GM19351 (cell line): ENCODE data around the gene FXYD2.

Experiments used
- ATAC-seq: cut with Tn5 transposase; IDR thresholded peaks from one replicate; pipeline ENCODE4 v1.9.1; 2021; ENCODE audit warnings: mild to moderate bottlenecking, moderate library complexity; ENCODE audit not compliant: unreplicated experiment

The FXYD2 gene

DNA sequence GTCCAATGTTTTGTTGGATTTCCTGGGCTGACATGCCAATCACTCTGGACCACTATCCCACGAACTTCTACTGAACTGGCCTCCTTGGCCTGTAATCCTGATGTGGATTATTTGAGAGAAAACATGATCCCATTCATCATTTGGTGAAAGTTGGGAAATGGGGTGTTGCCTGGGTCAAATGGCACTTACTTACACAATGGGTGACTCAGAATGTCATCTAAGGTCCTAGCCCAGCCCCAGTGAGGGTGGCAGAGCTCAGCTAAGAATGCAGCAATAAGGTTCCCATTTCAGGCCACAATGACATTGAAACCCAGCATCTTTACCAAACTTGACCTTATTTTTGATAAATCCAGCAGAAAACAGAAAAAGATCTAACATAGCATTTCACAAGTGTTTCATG, 19.5 kb downstream of the FXYD2 start:
- no peak for ATAC-seq

- ATAC-seq, result no peak
Measured at GRCh38 chr11:117803896-117804295, 20.6 kb downstream of the FXYD2 start.

DNA sequence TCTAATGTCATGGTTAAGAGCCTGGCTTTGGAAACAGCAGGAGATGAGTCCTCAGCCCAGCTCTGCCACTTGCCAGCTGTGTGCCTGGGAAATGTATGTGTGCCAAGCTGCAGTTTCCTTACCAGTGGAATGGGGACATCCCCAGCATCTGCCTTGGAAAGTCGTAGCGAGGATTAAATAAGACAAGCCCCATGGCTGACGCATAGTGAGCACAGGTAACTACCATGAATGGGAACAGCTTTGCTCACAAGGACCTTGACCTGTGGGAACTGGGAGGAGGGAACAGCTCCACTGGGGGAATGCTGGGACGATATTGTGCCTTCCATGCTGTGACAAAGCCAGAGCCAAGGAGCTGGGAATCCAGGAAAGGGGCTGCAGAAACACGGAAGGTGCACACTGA, 24.9 kb downstream of the FXYD2 start:
- ATAC-seq, result no peak

DNA sequence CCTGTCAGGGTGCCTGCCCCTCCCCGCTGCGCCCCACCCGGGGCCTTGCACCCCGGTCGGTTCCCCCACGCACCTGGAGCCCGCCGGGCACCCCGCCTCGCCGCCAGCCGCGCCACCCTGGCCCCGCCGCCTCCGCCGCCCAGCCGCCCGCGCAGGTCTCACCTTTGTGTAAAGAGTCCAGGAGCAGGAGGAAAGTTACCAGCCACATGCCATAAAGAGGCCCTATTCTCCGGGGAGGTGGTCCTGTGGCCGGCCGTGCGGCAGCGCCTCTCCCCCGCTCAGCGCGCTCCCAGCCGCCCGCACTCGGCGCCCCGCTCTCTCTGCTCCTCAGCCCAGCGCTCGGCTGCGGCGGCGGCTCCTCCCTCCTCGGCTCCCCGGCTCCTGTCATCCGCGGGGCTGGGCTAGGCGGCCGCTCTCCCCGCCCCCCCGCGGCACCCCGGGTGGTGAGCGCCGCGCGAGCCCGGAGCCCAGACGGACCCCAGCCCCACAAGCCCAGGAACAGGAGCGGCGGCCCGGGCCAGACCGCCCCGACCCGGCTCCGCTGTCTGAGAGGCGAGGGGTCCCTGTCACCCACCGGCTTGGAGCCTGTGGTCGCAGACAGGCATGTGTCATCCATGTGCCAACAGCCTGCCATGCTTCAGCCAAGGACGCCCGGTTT, 27.5 kb downstream of the FXYD2 start, which contains the start of gene DSCAML1:
Gene DSCAML1 (minus strand): TSS at position 345 of the 658 bp plus-strand sequence. CDS start 137 bp downstream, at position 208.
- no peak for ATAC-seq

DNA sequence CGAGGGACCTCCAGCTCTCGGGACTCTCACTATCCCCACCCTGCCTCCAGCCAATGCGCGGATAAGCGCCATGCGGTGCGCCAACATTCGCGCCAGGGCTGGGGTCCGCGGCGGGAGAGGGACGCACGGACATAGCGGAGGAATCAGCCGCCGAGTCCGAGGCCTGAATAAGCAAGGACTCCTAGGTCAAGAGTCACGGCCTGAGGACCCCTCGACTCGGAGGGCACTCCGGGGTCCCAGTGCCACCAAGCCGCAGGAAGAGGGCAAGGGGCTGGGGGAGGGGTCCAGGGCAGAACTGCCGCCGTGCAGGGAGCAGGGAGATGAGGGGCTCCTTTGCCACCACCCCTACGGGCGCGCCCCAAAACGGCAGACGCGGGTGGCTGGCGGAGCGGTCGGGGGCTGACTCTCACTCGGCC, 28.1 kb downstream of the FXYD2 start:
- ATAC-seq, result no peak

DNA sequence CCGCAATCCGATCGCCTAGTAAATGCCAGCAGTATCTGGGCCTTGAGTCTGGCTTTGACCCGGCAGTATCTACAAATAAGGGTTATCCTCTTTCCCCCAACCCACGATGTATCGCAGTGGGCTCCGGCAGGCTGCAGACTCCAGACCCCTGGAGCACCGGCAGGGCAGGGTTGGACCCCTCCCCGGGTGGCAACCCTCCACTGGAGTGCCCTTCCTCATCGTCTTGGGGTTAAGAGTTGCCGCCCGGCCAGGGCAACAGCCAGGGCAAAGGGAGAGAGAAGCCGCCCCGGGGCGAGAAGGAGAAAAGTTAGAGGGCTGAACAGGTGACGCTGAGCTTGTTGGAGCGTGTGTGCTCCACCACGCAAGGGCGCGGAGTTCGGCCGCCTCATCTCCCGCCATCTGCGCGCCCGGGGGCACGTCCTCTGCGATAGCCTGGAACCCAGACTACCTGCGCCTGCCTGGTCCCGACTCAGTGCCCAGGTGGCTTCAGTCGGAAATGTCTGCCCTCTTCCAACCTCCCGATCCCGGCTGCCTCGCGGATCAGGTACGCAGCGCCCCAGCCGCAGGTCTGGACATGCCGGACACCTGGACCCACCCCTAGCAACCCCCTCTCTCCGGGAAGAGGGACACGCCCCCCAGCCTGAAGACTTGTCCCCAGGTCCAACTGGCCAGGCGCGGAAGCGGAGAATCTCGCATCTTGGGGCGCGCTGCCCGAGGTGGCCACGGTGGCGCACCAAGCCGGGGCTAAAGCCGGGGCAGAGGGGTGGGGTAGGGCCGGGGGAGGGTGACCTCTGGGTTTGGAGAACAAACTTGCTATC, 28.7 kb downstream of the FXYD2 start:
- ATAC-seq, result no peak

DNA sequence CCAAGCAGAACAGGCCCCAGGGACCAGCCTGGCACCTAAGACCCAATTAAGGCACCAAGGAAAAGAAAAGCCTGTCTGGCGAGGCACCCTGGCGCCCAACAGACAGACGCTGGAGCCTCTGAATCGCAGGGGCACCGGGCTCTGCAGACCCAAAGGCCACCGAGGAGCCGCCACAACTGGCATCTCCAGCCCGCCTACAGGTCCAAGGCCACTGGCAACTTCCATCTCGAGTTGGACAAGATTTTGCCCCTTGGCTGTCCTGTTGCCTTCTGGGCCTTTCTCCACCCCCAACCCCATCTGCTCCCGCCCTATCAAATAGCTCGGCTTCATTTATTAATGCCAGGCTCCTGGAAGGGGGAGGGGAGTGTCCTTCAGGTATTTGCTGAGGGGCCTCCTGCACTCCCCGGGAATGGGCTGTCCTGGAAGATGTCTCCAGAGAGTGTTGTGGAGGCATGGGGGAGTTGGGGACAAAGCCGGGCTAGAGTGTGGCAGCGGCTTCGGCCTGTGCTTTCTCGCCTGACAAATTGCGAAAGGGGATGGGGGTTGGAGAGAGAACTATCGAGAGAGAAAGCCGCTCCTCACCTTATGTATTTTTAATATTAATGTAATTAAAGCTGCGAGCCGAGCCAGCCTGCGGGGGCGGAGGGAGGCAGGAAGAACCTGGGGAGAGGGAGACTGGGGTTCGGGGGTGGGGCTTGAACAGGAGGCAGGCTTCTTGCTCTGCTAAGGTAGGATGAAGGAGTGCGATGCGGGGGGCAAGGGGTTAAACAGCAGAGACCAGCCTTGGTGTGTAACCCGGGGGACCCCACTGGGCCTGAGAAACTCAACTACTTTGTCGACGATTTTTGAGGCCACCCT, 29.5 kb downstream of the FXYD2 start:
- ATAC-seq, result no peak

DNA sequence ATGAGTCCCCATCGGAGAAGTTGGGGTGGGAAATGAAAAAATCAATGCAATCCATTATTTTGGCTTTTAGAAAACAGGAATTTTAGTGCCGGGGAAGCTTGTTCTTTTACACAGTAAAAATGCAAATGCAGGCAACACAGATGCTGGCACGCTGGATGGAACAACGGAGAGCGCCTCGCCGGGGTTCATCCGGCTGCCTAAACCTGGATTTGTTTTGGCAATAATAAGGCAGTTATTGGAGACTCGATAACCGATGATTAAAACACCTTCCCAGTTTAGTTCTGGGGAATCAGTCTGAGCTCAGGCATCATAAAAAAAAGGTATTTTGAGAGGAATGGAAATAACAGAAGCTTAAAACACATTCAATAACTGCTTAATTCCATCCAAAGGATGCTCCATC, 30.4 kb downstream of the FXYD2 start:
- no peak for ATAC-seq

- no peak for ATAC-seq
Measured at GRCh38 chr11:117793583-117793982, 31.0 kb downstream of the FXYD2 start.

- ATAC-seq, result no peak
Measured at GRCh38 chr11:117792992-117793391, 31.6 kb downstream of the FXYD2 start.

GRCh38 chr11:117792241-117792640, 32.3 kb downstream of the FXYD2 start:
- no peak for ATAC-seq

GRCh38 chr11:117790279-117790678, 34.3 kb downstream of the FXYD2 start:
- no peak for ATAC-seq

GRCh38 chr11:117789241-117789640, 35.3 kb downstream of the FXYD2 start:
- ATAC-seq, result no peak

- no peak for ATAC-seq
Measured at GRCh38 chr11:117786135-117786870, 38.2 kb downstream of the FXYD2 start.

GRCh38 chr11:117782101-117782500, 42.4 kb downstream of the FXYD2 start:
- ATAC-seq, result no peak

- ATAC-seq, result no peak
Measured at GRCh38 chr11:117781627-117782026, 42.9 kb downstream of the FXYD2 start.

DNA sequence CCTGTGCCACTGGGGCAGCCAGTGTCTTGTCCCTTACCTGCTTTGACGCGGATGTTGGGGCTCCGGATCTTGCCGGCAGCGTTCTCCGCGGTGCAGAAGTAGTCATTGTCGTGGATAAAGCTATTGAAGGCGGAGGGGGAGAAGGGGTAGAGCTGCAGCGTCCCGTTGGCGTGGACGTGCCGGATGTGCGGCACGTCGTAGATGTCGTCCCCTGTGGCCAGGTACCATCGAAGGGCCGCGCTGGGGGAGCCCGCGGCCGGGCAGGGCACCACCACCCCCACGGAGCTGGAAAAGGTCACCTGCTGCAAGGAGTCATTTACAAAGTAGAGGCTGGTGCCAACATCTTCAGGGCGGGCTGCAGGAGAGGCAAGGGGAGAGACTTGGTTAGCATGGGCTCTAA, 44.1 kb downstream of the FXYD2 start:
- ATAC-seq, result no peak

GRCh38 chr11:117774553-117774952, 50.0 kb downstream of the FXYD2 start:
- no peak for ATAC-seq

DNA sequence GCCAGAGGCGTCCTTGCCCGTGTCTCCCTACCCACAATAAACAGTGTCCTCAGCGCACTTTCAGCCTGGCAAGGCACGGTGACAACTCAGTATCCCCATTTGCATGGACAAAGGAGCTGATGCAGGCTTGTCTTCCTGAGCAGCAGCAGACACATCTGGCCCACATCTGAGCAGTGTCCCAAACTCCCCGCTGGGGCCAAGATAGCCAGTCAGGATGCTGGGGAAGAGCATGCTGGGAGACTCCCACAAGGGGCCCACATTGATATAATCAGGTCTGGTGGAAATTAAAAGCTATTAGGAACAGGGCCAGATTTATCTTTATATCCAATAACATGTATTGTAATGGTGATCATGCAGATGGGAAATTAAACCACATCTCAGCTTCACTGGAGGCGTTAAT, 52.2 kb downstream of the FXYD2 start:
- no peak for ATAC-seq

DNA sequence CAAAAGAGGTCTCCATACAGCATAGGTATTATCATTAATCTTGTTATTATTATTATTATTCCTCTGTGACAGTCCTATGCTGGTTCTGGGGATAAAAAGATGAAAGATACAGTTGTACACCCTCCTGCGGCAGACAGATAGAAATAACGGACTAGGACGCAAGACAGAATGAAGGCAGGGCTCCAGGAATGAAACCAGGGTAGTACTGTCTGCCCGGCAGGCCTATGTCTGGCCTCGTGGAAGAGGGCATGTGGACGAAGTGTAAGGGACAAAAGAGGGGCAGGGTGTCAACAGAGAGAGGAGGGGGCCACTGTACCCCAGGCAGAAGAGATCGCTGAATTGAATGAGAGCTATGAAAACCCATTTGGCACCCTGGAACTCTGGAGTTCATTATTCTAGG, 52.7 kb downstream of the FXYD2 start:
- ATAC-seq, result no peak

DNA sequence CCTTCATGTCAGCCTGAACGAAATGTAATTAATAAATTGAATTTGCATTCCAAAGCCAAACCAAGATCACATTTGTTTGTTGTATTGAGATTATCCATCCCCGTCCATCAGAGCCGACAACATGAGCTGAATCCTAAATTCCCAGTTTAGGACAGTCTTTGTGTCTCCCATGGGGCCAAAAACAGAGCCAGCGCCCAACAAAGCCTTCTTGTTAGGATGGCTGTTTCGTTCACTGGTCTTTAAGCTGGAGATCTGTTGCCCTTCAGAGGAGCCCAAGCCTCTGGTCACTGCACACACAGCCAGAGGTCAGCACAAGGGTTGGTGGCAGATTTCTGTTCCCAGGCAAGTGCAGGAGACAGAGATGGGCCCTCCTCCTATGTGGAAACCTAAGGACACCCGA, 53.3 kb downstream of the FXYD2 start:
- ATAC-seq, result no peak
